Muscle of leg (tissue), 16 donors: ENCODE measurements around the gene SLC24A3. TPM values are rescaled to one million over a fixed set of nuclear protein-coding genes. Genes with fewer than 3 reads are reported as not detected.

Experiments used
- DNase-seq: peaks from one replicate; pipeline ENCODE4 v3.0.0; 2013
- H3K27ac ChIP-seq: one replicate; pipeline ENCODE4 v1.5.1; 2013; ENCODE audit warnings: mild to moderate bottlenecking, low read length, control low read depth
- H3K27me3 ChIP-seq: one replicate; pipeline ENCODE4 v1.6.1; 2013; ENCODE audit warnings: low read length; ENCODE audit not compliant: control insufficient read depth, insufficient read depth
- H3K36me3 ChIP-seq: one replicate; pipeline ENCODE4 v1.6.1; 2013; ENCODE audit warnings: low read length; ENCODE audit not compliant: control insufficient read depth, insufficient read depth
- H3K4me1 ChIP-seq: one replicate; pipeline ENCODE4 v1.6.1; 2013; ENCODE audit warnings: low read length; ENCODE audit not compliant: control insufficient read depth, insufficient read depth
- H3K4me3 ChIP-seq: one replicate; pipeline ENCODE4 v1.5.1; 2013; ENCODE audit warnings: low read length, control low read depth
- H3K9me3 ChIP-seq: replicated peaks from 2 replicates; pipeline ENCODE4 v1.6.1; 2013; ENCODE audit warnings: low read depth, low read length; ENCODE audit not compliant: control insufficient read depth
- WGBS: methylation state at CpG from one replicate; pipeline ENCODE4 v1.1.5; 2013; ENCODE audit warnings: missing lambda C conversion rate; ENCODE audit not compliant: insufficient coverage; 5-methylcytosine and 5-hydroxymethylcytosine counted together
- long read RNA-seq, 11 donors: transcript quantifications; one replicate each; lab custom pipeline, GENCODE V29; 2026
- polyA plus RNA-seq, 8 donors: library from polyadenylated mRNA; unstranded; fragments of 120-200 nt; gene quantifications; one replicate each; pipeline versions ENCODE4 v1.2.1 to v1.2.3, GENCODE V29; 2013; ENCODE audit warnings: inconsistent platforms in 1 of 8, low replicate concordance in 1 of 8; ENCODE audit not compliant: insufficient read length in 8 of 8, insufficient read depth in 1 of 8
- total RNA-seq: library from RNA; stranded (reverse); fragments of 120-200 nt; gene quantifications from one replicate; pipeline ENCODE4 v1.2.4, GENCODE V29; 2013

SLC24A3 gene
- total RNA-seq (5.9 TPM), polyA plus RNA-seq (10 to 100 TPM; 14.3 to 21.6 (median 18.0) TPM)
- long read RNA-seq, donor 1 = 0 reads
- long read RNA-seq, donor 2 = 0 reads
- long read RNA-seq, donor 3, partial matches to known transcripts = 8 of 8 reads
- long read RNA-seq, donor 3, other reads (novel, unspliced or antisense) = 0 of 8 reads
- long read RNA-seq, donor 4, partial matches to known transcripts = 0 of 1 reads
- long read RNA-seq, donor 4, other reads (novel, unspliced or antisense) = 0 of 1 reads
- long read RNA-seq, donor 5, partial matches to known transcripts = 8 of 9 reads
- long read RNA-seq, donor 5, other reads (novel, unspliced or antisense) = 0 of 9 reads
- long read RNA-seq, donor 6 = 0 reads
- long read RNA-seq, donor 7 = 0 reads
- long read RNA-seq, donor 8 = 0 reads
- long read RNA-seq, donor 9 = 0 reads
- long read RNA-seq, donor 10 = 0 reads
- long read RNA-seq, donor 11 = 0 reads

DNA sequence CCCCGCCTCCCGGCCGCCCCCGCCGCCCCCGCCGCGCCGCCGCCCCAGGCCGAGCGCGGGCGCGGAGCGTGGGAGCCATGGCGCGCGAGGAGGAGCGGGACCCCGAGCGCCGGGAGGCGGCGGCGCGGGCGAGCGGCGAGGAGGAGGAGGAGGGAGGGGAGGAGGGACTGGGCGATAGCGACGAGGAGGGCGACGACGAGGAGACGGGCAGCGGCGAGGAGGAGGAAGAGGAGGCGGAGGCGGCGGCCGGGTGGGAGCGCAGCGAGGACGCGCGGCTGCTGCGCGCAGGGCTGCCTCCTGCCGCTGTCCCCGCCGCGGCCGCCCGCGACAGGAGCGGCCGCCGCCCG lies at the start of gene SLC24A3:
Gene SLC24A3, plus strand, starts transcription at position 174 of the 347 bp plus-strand sequence.
- peak; percentile 51 for DNase-seq
- Histone ChIP-seq H3K36me3 (no peaks in the 10 kb centered on the region), H3K27ac (peak within 1 kb of the TSS; percentile 55), H3K27me3 (peaks cover 26% of the 10 kb centered on the region), H3K9me3 (no peaks in the 10 kb centered on the region), H3K4me1 (peaks cover 22% of the 10 kb centered on the region), H3K4me3 (peak within 1 kb of the TSS; percentile 58)
- under 1% methylated on average over 55 of the region's 61 CpGs for WGBS

GRCh38 chr20:19170148-19170547 lies 42.3 kb upstream of the SLC24A3 start:
- Histone ChIP-seq H3K9me3 (no peaks in the 10 kb centered on the region), H3K4me1 (no peaks in the 10 kb centered on the region), H3K36me3 (no peaks in the 10 kb centered on the region), H3K27me3 (no peaks in the 10 kb centered on the region), H3K4me3 (no peak overlapping the region), H3K27ac (no peak overlapping the region)
- DNase-seq = no peak

DNA sequence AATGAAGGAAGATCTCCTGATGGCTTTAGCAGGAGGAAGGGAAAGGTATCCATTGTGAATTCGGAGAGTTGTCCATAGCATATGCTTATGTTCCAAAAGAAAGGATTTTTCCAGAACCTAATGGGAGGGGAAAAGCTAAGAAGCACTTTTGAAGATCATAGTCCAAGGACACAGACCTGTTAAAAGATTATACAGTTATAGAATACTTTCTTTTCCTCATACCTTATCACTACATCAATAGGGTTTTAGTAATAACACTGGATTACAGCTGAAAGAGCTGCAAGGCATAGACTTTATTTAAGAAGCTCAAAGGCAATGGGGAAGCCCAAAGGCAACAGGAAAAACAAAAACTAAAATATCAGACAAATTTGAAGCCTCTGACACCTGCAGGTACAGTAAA lies 39.8 kb upstream of the SLC24A3 start:
- no peaks in the 10 kb centered on the region for H3K36me3 ChIP-seq
- no peaks in the 10 kb centered on the region for H3K4me1 ChIP-seq
- H3K4me3 ChIP-seq = no peak overlapping the region
- WGBS = no CpG with 5 or more reads among the region's 1 CpG
- H3K27ac ChIP-seq = no peak overlapping the region
- DNase-seq = no peak
- no peaks in the 10 kb centered on the region for H3K27me3 ChIP-seq
- no peaks in the 10 kb centered on the region for H3K9me3 ChIP-seq

GRCh38 chr20:19176470-19177052 lies 35.9 kb upstream of the SLC24A3 start:
- 60% methylated on average over 1 of the region's 1 CpG for WGBS
- Histone ChIP-seq H3K9me3 (no peaks in the 10 kb centered on the region), H3K27ac (no peak overlapping the region), H3K4me1 (no peaks in the 10 kb centered on the region), H3K27me3 (no peaks in the 10 kb centered on the region), H3K36me3 (no peaks in the 10 kb centered on the region), H3K4me3 (no peak overlapping the region)
- no peak for DNase-seq

GRCh38 chr20:19181552-19181951 lies 30.9 kb upstream of the SLC24A3 start:
- H3K9me3 ChIP-seq = no peaks in the 10 kb centered on the region
- WGBS = 17% methylated on average over 1 of the region's 2 CpGs
- no peak for DNase-seq
- no peaks in the 10 kb centered on the region for H3K36me3 ChIP-seq
- H3K4me1 ChIP-seq = no peaks in the 10 kb centered on the region
- no peak overlapping the region for H3K27ac ChIP-seq
- H3K4me3 ChIP-seq = no peak overlapping the region
- no peaks in the 10 kb centered on the region for H3K27me3 ChIP-seq

GRCh38 chr20:19185083-19185482 lies 27.4 kb upstream of the SLC24A3 start:
- no peak for DNase-seq
- H3K4me1 ChIP-seq = no peaks in the 10 kb centered on the region

GRCh38 chr20:19193349-19193748 lies 19.1 kb upstream of the SLC24A3 start:
- no peaks in the 10 kb centered on the region for H3K4me1 ChIP-seq
- no CpG with 5 or more reads among the region's 5 CpGs for WGBS
- DNase-seq = no peak
- H3K36me3 ChIP-seq = no peaks in the 10 kb centered on the region
- H3K27me3 ChIP-seq = no peaks in the 10 kb centered on the region
- H3K27ac ChIP-seq = no peak overlapping the region
- no peak overlapping the region for H3K4me3 ChIP-seq
- no peaks in the 10 kb centered on the region for H3K9me3 ChIP-seq

More at GRCh38 chr20:19185083-19185482, 27.4 kb upstream of the SLC24A3 start:
- no peaks in the 10 kb centered on the region for H3K9me3 ChIP-seq
- H3K4me3 ChIP-seq = no peak overlapping the region
- no peak overlapping the region for H3K27ac ChIP-seq
- H3K27me3 ChIP-seq = no peaks in the 10 kb centered on the region
- no peaks in the 10 kb centered on the region for H3K36me3 ChIP-seq

DNA sequence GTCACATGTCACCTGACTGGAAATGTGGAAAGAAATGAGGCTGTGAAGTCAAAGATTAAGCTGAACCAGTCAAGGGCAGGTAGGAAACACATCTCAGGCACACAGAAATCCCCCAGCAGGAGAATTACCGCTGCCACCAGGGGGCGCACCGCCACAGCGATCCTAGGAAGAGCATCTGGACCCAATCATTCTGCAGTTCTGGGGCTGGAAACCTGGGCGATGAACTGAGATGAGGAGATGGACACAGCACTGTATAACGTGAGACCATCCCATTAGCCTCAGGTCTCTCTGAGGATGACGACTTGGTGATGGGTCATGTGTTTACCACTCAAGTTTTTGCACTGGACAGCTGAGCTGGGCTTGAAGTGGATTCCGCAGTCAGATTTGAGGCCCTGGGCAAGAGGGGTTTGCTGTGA lies 6.5 kb upstream of the SLC24A3 start:
- WGBS = 27% methylated on average over 4 of the region's 8 CpGs
- DNase-seq = peak; percentile 50
- Histone ChIP-seq H3K36me3 (no peaks in the 10 kb centered on the region), H3K9me3 (no peaks in the 10 kb centered on the region), H3K27me3 (peaks cover 6% of the 10 kb centered on the region), H3K27ac (no peak overlapping the region), H3K4me3 (no peak overlapping the region), H3K4me1 (no peaks in the 10 kb centered on the region)

DNA sequence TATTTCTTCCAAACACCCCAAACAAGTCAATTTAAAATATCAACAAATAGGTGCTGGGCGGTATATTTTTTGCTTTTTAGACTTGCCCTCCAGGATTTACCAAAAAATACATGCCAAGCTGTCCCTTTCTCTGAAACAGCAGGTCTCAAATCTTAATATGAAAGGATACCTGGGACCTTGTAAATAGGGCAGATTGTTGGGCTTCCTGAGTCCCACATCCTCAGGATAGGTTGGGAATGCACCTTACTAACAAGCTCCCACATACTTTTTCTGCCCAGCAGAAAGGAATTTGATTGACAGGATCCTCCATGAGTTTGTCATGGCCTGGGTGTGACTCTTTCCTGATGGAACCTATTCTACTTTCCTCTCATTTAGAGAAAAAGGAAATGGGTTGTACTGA lies 4.9 kb upstream of the SLC24A3 start:
- H3K27me3 ChIP-seq = peaks cover 16% of the 10 kb centered on the region
- H3K4me1 ChIP-seq = peaks cover 8% of the 10 kb centered on the region
- no peak overlapping the region for H3K27ac ChIP-seq
- H3K36me3 ChIP-seq = no peaks in the 10 kb centered on the region
- WGBS = no CpG with 5 or more reads among the region's 1 CpG
- no peak overlapping the region for H3K4me3 ChIP-seq
- no peak for DNase-seq
- H3K9me3 ChIP-seq = no peaks in the 10 kb centered on the region

DNA sequence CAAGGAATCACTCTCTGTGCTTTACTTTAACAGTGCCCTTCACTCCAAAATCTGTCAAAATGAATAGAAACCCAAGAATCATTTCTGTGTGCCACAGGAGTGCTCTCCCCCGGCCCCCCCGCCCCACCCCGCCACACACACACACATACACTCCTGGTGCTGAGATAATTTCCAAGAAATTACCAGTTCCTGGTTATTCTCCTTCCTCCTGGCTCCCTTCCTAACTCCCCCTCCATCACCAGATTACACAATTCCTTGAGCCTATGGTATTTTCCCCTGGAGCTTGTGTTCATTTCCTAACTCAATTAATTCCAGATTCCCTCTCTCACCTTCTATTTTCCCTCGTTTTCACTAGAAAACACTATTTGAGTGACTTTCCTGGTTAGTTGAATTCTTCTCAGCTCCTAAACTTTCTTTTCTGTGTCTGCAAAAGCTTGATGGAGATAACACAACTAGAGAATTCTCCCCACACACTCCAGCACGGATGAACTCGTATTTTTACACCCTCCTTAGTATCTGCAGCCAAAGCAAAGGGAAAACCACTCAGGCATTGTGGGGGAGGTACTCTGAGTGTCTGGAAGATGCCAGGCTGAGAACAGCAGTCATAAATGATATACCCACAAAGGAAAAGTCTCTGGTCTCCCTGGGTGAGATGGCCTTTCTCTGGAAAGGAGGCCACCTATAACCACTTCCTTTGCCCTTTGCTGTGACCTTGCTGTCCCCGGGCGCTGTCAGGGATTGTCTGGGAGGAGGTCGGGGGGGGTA lies 1.9 kb upstream of the SLC24A3 start:
- peak; percentile 22 for DNase-seq
- WGBS = 76% methylated on average over 3 of the region's 9 CpGs

More for the DNA sequence above, 1.9 kb upstream of the SLC24A3 start:
- no peak overlapping the region for H3K4me3 ChIP-seq
- H3K27ac ChIP-seq = no peak overlapping the region
- no peaks in the 10 kb centered on the region for H3K9me3 ChIP-seq
- H3K36me3 ChIP-seq = no peaks in the 10 kb centered on the region
- H3K27me3 ChIP-seq = peaks cover 28% of the 10 kb centered on the region
- peaks cover 22% of the 10 kb centered on the region for H3K4me1 ChIP-seq
